Measurements from ENCODE around the gene MRPS2. TPM values are rescaled to one million over a fixed set of nuclear protein-coding genes. Genes with fewer than 3 reads are reported as not detected.

MRPS2 gene
- total and polyA plus RNA-seq, 7 donors = 30.0 to 61.6 (median 37.7) TPM

DNA sequence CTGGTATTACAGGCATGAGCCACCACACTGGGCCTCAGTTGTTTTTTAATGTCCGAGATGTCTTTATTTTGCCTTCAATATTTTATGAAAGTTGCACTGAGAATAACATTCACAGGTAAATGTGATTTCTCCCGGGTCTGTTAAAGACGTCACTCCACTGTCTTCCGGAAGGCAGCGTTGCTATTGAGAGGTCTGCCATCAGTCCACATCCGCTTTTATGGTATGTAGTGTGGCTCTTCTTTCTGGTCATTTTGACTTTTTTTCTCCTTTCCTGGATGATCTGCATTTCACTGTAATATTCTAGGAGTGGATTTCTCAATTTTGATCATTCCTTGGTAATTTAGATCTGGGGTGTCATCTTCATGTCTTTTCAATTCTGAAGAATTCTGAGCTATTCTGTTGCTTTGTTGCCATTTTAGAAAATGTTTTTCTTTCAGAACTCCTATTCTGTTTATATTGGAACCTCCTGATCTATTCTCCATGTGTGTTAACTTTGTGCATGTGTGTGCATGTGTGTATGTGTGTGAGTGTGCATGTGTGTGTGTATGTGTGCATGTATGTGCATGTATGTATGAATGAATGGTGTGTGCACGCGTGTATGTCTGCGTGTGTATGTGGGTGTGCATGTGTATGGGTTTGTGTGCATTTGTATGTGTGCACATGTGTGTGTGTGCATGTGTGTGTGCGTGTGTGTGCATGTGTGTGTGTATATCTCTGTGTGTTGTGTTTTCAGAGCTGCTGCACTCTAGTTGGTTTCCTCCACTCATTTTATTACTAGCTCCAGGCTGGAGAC, 18.9 kb downstream of the MRPS2 start:
- WGBS, 2 donors = 92 to 94% methylated on average over 10 of the region's 10 CpGs
- Histone ChIP-seq H3K4me1 (no peaks in the 10 kb centered on the region), H3K36me3 (no peaks in the 10 kb centered on the region), H3K9me3 (no peaks in the 10 kb centered on the region), H3K27me3 (peaks cover 0 to 26% (median 14%) of the 10 kb centered on the region in 3 donors), H3K27ac (no peak overlapping the region), H3K4me3 (no peak overlapping the region)
- intact Hi-C loops (cut with DNase I) = no loop called here
- TF ChIP-seq EP300 (IDR thresholded peaks at IDR 0.05) (no peak), POLR2A (IDR thresholded peaks at IDR 0.05) (no peak), POLR2AphosphoS5 (IDR thresholded peaks at IDR 0.05) (no peak)
- TF ChIP-seq, protein P1, sequence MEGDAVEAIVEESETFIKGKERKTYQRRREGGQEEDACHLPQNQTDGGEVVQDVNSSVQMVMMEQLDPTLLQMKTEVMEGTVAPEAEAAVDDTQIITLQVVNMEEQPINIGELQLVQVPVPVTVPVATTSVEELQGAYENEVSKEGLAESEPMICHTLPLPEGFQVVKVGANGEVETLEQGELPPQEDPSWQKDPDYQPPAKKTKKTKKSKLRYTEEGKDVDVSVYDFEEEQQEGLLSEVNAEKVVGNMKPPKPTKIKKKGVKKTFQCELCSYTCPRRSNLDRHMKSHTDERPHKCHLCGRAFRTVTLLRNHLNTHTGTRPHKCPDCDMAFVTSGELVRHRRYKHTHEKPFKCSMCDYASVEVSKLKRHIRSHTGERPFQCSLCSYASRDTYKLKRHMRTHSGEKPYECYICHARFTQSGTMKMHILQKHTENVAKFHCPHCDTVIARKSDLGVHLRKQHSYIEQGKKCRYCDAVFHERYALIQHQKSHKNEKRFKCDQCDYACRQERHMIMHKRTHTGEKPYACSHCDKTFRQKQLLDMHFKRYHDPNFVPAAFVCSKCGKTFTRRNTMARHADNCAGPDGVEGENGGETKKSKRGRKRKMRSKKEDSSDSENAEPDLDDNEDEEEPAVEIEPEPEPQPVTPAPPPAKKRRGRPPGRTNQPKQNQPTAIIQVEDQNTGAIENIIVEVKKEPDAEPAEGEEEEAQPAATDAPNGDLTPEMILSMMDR (IDR thresholded peaks at IDR 0.05) = no peak
- DNase-seq = no peak

GRCh38 chr9:135520916-135521607, 20.6 kb downstream of the MRPS2 start, which contains the start of gene LCN1:
TSS of gene LCN1 (plus strand) at chr9:135521440. CDS start at chr9:135521498, 58 bp downstream.
- no peaks in the 10 kb centered on the region for H3K4me1 ChIP-seq

DNA sequence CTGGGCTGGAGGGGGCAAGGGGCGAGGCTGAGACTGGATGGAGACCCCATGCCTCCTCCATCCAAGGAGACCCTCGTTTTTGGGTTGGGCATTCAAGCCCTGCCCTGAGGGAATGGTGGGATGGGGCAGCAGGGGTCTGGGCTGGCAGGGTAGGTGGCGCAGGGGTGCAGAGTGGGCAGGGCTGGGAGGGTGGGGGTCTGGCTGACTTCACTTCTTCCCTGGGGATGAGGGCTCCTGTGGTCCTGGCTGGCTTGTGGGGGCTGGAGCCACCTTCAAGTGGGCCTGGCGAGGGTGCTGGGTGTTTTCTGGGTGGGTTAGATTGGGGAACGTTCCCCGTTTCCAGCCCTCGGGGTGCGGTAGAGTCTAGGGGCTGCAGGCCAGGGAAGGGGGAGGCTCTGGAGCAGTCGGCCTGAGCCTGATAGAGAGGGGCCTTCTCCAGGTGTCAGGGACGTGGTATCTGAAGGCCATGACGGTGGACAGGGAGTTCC, 21.2 kb downstream of the MRPS2 start:
- Histone ChIP-seq H3K9me3 (no peaks in the 10 kb centered on the region), H3K27ac (no peak overlapping the region), H3K36me3 (no peaks in the 10 kb centered on the region), H3K4me3 (no peak overlapping the region), H3K4me1 (no peaks in the 10 kb centered on the region), H3K27me3 (peaks cover 5 to 42% (median 16%) of the 10 kb centered on the region in 3 donors)
- intact Hi-C loops (cut with DNase I) = no loop called here
- DNase-seq = peak; percentile 26
- 78 to 87% methylated on average over 11 of the region's 11 CpGs for WGBS, 2 donors
- TF ChIP-seq POLR2A (IDR thresholded peaks at IDR 0.05) (no peak), EP300 (IDR thresholded peaks at IDR 0.05) (no peak), POLR2AphosphoS5 (IDR thresholded peaks at IDR 0.05) (no peak)
- TF ChIP-seq, protein P1 (IDR thresholded peaks at IDR 0.05) = no peak

More at GRCh38 chr9:135520916-135521607, 20.6 kb downstream of the MRPS2 start, which contains the start of gene LCN1:
- no peaks in the 10 kb centered on the region for H3K36me3 ChIP-seq
- no peaks in the 10 kb centered on the region for H3K9me3 ChIP-seq
- H3K27me3 ChIP-seq = peaks cover 5 to 36% (median 14%) of the 10 kb centered on the region in 3 donors
- intact Hi-C loops (cut with DNase I) = no loop called here
- TF ChIP-seq POLR2AphosphoS5 (IDR thresholded peaks at IDR 0.05) (no peak), EP300 (IDR thresholded peaks at IDR 0.05) (no peak), POLR2A (IDR thresholded peaks at IDR 0.05) (no peak)
- TF ChIP-seq, protein P1 (IDR thresholded peaks at IDR 0.05) = no peak
- no peak within 1 kb of the TSS for H3K4me3 ChIP-seq
- WGBS, 2 donors = 89 to 90% methylated on average over 18 of the region's 18 CpGs
- no peak for DNase-seq
- no peak within 1 kb of the TSS for H3K27ac ChIP-seq

DNA sequence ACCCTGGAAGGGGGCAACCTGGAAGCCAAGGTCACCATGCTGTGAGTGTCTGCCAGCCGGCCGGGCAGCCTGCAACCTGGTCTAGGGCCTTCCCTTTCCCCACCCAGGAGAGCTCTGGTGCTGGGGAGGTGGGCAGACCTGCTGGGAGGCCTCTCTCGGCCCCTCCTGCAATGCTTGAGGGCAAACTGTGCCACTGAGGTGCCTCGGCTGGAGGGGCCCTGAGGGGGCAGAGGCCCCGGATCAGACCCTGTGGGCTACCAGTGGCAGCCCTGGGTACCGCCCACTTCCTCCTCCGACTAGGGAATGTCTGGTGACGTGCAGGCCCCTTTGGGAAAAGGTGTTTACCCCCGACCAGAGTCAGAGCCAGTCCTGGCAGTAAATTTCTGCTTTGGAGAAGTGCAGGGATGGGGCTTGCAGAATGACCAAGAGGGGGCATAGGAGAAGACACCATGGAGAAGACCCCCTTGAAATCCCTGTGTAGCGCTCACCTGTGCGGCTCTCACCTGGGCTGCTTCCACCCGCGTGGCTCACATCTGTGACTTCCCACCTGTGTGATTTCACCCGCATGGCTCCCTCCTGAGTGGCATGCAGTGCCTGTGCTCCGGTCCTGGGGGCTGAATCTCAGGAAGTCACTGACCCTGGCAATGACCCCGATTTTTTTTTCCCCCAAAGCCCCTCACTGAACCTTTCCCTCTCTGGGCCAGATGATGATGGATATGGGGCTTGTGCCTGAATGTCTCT, 21.8 kb downstream of the MRPS2 start:
- 59 to 73% methylated on average over 16 of the region's 16 CpGs for WGBS, 2 donors
- H3K27me3 ChIP-seq = peaks cover 5 to 47% (median 22%) of the 10 kb centered on the region in 3 donors
- no peaks in the 10 kb centered on the region for H3K4me1 ChIP-seq
- no peaks in the 10 kb centered on the region for H3K9me3 ChIP-seq
- no peak overlapping the region for H3K27ac ChIP-seq
- intact Hi-C loops (cut with DNase I) = no loop called here
- no peaks in the 10 kb centered on the region for H3K36me3 ChIP-seq
- TF ChIP-seq, protein P1 (IDR thresholded peaks at IDR 0.05) = no peak
- TF ChIP-seq POLR2A (IDR thresholded peaks at IDR 0.05) (no peak), POLR2AphosphoS5 (IDR thresholded peaks at IDR 0.05) (no peak), EP300 (IDR thresholded peaks at IDR 0.05) (no peak)
- DNase-seq = peak; percentile 20
- H3K4me3 ChIP-seq = no peak overlapping the region

Measured in sigmoid colon (tissue), 7 donors.